ENCODE data around the gene TJP1.

Gene TJP1

GRCh38 chr15:29656636-29657475 lies 165.4 kb downstream of the TJP1 start:
- DNase-seq = no peak

- no peak for DNase-seq
Observed at GRCh38 chr15:29652595-29652994, 169.7 kb downstream of the TJP1 start.

GRCh38 chr15:29651476-29652233 lies 170.6 kb downstream of the TJP1 start:
- DNase-seq = no peak
